Stomach (tissue), 4 donors: ENCODE data around the gene ASIP.
"Not testable (repeated sequence)": the region's sequence is repeated elsewhere in the genome, so short reads cannot be mapped to it uniquely, and the experiment has no call there.

Experiments
- EP300 ChIP-seq: sonication (generic); formaldehyde crosslinking; IDR thresholded peaks from one replicate; pipeline ENCODE4 v1.6.1; 2017; ENCODE audit warnings: antibody characterized with exemption
- POLR2AphosphoS5 ChIP-seq, 3 donors: sonication (generic); formaldehyde crosslinking; IDR thresholded peaks; one replicate each; pipeline ENCODE4 v1.6.1; 2016; ENCODE audit warnings: antibody characterized with exemption in 3 of 3
- TF ChIP-seq, protein P1 (sequence below), 7 experiments: fragments of 450-650 bp in 4 of 7; fragments of 200-600 bp in 3 of 7; sonication (generic) in 3 of 7; IDR thresholded peaks; one replicate each; pipeline ENCODE4 v1.5.1; 2016 to 2019; ENCODE audit warnings: antibody characterized with exemption in 7 of 7, control low read depth in 2 of 7, mild to moderate bottlenecking in 1 of 7

DNA sequence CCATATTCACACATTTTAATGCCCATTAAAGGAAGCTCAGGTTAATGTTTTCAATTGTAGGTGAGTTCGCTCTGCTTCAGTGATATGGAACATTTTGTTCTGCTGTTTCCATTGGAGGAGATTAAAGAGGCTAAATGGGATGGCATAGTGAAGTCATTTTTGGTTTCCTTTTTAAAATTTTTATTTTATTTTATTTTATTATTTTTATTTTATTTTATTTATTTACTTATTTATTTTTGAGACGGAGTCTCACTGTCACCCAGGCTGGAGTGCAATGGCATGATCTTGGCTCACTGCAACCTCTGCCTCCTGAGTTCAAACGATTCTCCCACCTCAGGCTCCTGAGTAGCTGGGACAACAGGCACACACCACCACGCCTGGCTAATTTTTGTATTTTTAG lies 792 bp downstream of the ASIP start:
- TF ChIP-seq, protein P1, sequence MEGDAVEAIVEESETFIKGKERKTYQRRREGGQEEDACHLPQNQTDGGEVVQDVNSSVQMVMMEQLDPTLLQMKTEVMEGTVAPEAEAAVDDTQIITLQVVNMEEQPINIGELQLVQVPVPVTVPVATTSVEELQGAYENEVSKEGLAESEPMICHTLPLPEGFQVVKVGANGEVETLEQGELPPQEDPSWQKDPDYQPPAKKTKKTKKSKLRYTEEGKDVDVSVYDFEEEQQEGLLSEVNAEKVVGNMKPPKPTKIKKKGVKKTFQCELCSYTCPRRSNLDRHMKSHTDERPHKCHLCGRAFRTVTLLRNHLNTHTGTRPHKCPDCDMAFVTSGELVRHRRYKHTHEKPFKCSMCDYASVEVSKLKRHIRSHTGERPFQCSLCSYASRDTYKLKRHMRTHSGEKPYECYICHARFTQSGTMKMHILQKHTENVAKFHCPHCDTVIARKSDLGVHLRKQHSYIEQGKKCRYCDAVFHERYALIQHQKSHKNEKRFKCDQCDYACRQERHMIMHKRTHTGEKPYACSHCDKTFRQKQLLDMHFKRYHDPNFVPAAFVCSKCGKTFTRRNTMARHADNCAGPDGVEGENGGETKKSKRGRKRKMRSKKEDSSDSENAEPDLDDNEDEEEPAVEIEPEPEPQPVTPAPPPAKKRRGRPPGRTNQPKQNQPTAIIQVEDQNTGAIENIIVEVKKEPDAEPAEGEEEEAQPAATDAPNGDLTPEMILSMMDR (IDR thresholded peaks at IDR 0.05), result not testable (repeated sequence)
- TF ChIP-seq POLR2AphosphoS5 (IDR thresholded peaks at IDR 0.05); EP300: not testable (repeated sequence)
